WTC11 (cell line): Measurements from ENCODE around the gene ABCF2. TPM values are rescaled to one million over a fixed set of nuclear protein-coding genes. Genes with fewer than 3 reads are reported as not detected.

ENCODE experiments used
- ATAC-seq: fragments of 200-7000 bp; cut with Tn5 transposase; 2 replicates; pipeline ENCODE4 v1.10.0; 2021; ENCODE audit warnings: mild to moderate bottlenecking, moderate library complexity
- CTCF ChIA-PET: fragments of 300-600 bp; sonication (Branson Sonifier 250); formaldehyde crosslinking; loops from one replicate; lab custom pipeline; 2021; ENCODE audit warnings: antibody characterized with exemption; lab: Charles Lee
- POLR2A ChIA-PET: fragments of 350-600 bp; sonication (Branson Sonifier 250); formaldehyde crosslinking; loops from one replicate; lab custom pipeline; 2021; ENCODE audit warnings: antibody characterized with exemption; lab: Charles Lee
- DNase-seq: peaks from one replicate; pipeline ENCODE4 v3.0.0; 2021; ENCODE audit warnings: low spot score
- H3K27ac Mint-ChIP-seq: 2 replicates; pipeline ENCODE4 v1.8.0; 2021; ENCODE audit warnings: mixed read lengths
- H3K27me3 Mint-ChIP-seq: 2 replicates; pipeline ENCODE4 v1.8.0; 2021; ENCODE audit warnings: low read depth, mild to moderate bottlenecking, moderate library complexity, mixed read lengths
- H3K36me3 Mint-ChIP-seq: 2 replicates; pipeline ENCODE4 v1.8.0; 2021; ENCODE audit warnings: mixed read lengths
- H3K4me1 Mint-ChIP-seq: 2 replicates; pipeline ENCODE4 v1.8.0; 2022; ENCODE audit warnings: mixed read lengths
- H3K4me3 Mint-ChIP-seq: 2 replicates; pipeline ENCODE4 v1.8.0; 2021; ENCODE audit warnings: mild to moderate bottlenecking, moderate library complexity, mixed read lengths
- H3K9me3 Mint-ChIP-seq: 2 replicates; pipeline ENCODE4 v1.8.0; 2021; ENCODE audit warnings: mixed read lengths
- E2F4 ChIP-seq: sonication (generic); formaldehyde crosslinking; IDR thresholded peaks from 2 replicates; pipeline ENCODE4 v1.8.1; 2022; ENCODE audit warnings: low read depth, mild to moderate bottlenecking, moderate library complexity, missing genetic modification reagents, borderline replicate concordance
- NFATC4 ChIP-seq: fragments of 250-450 bp; sonication (Bioruptor Pico); IDR thresholded peaks from 2 replicates; pipeline ENCODE4 v1.9.0; 2021; ENCODE audit warnings: mild to moderate bottlenecking
- SOX15 ChIP-seq: fragments of 250-450 bp; sonication (Bioruptor Pico); IDR thresholded peaks from 2 replicates; pipeline ENCODE4 v1.9.0; 2021; ENCODE audit warnings: mild to moderate bottlenecking
- USF2 ChIP-seq: sonication (generic); formaldehyde crosslinking; IDR thresholded peaks from 2 replicates; pipeline ENCODE4 v1.8.1; 2023; ENCODE audit warnings: mild to moderate bottlenecking, missing genetic modification reagents, moderate library complexity
- ZBTB21 ChIP-seq: sonication (generic); formaldehyde crosslinking; IDR thresholded peaks from 2 replicates; pipeline ENCODE4 v1.8.1; 2023; ENCODE audit warnings: mild to moderate bottlenecking, missing genetic modification reagents, borderline replicate concordance
- ZBTB43 ChIP-seq: sonication (generic); formaldehyde crosslinking; IDR thresholded peaks from 2 replicates; pipeline ENCODE4 v1.8.1; 2023; ENCODE audit warnings: mild to moderate bottlenecking, missing genetic modification reagents
- ZNF317 ChIP-seq: sonication (generic); formaldehyde crosslinking; IDR thresholded peaks from 2 replicates; pipeline ENCODE4 v1.8.1; 2023; ENCODE audit warnings: low read depth, mild to moderate bottlenecking, moderate library complexity, missing genetic modification reagents, borderline replicate concordance
- ZNF423 ChIP-seq: fragments of 250-450 bp; sonication (Bioruptor Pico); IDR thresholded peaks from 2 replicates; pipeline ENCODE4 v2.1.2; 2022; ENCODE audit warnings: mild to moderate bottlenecking, moderate library complexity
- total RNA-seq: library from RNA; stranded (reverse); gene quantifications from 3 replicates; pipeline ENCODE4 v1.2.3, GENCODE V29; 2021
- TF ChIP-seq, protein P1 (sequence below): fragments of 250-450 bp; sonication (Bioruptor Pico); IDR thresholded peaks from 2 replicates; pipeline ENCODE4 v2.1.2; 2022; ENCODE audit warnings: mild to moderate bottlenecking, moderate library complexity
- TF ChIP-seq, protein P2 (sequence below): fragments of 200-600 bp; IDR thresholded peaks from 2 replicates; pipeline ENCODE4 v1.8.0; 2022; ENCODE audit warnings: antibody characterized with exemption

Gene ABCF2
- total RNA-seq, 1 experiment from 2014 or later: 43.7 TPM

GRCh38 chr7:151218170-151218569, 8.8 kb downstream of the ABCF2 start:
- no peaks in the 10 kb centered on the region for H3K9me3 Mint-ChIP-seq
- H3K4me1 Mint-ChIP-seq: no peaks in the 10 kb centered on the region
- no peak for TF ChIP-seq E2F4 (CRISPR knock-in tag)
- no peak for TF ChIP-seq USF2
- no peak for ATAC-seq
- POLR2A ChIA-PET: no interaction called here
- H3K27me3 Mint-ChIP-seq: no peaks in the 10 kb centered on the region
- no peak overlapping the region for H3K27ac Mint-ChIP-seq
- H3K4me3 Mint-ChIP-seq: no peak overlapping the region
- CTCF ChIA-PET: interaction anchor here (1.6 kb wide), 1 partner anchor 9 kb away, joined by 5 read pairs; the partner anchor contains the start of gene ABCF2
- H3K36me3 Mint-ChIP-seq: peaks cover 77% of the 10 kb centered on the region
- DNase-seq: no peak

GRCh38 chr7:151215396-151215795, 11.6 kb downstream of the ABCF2 start:
- no peaks in the 10 kb centered on the region for H3K9me3 Mint-ChIP-seq
- ChIA-PET CTCF (no interaction called here), POLR2A (no interaction called here)
- H3K4me3 Mint-ChIP-seq: no peak overlapping the region
- peaks cover 58% of the 10 kb centered on the region for H3K36me3 Mint-ChIP-seq
- no peak for DNase-seq
- no peak for TF ChIP-seq ZNF317 (CRISPR knock-in tag)
- peaks cover 7% of the 10 kb centered on the region for H3K4me1 Mint-ChIP-seq
- no peaks in the 10 kb centered on the region for H3K27me3 Mint-ChIP-seq
- H3K27ac Mint-ChIP-seq: no peak overlapping the region
- no peak for ATAC-seq

DNA sequence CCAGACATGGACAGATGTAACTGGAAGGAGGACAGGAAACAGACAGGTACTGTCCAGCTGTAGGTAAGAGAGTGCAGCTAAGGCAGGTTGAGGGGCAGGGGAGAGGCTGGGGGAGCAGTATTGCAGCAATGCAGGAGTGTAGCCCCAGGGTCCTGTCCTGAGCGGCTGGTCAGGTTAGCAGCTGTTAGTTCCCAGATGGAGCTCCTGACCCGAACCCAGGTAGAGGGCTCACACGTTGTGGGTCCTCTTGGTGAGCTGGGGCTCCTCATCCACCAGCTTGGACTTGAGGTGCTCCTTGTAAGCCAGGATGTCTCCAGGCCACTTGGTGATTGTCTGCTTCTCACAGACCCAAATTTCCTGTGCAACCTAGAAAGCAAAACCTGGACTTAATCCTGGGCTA, 13.2 kb downstream of the ABCF2 start:
- H3K27me3 Mint-ChIP-seq: no peaks in the 10 kb centered on the region
- TF ChIP-seq SOX15 (CRISPR knock-in tag) (no peak), ZNF423 (CRISPR knock-in tag) (no peak), ZBTB43 (no peak)
- TF ChIP-seq, protein P1, sequence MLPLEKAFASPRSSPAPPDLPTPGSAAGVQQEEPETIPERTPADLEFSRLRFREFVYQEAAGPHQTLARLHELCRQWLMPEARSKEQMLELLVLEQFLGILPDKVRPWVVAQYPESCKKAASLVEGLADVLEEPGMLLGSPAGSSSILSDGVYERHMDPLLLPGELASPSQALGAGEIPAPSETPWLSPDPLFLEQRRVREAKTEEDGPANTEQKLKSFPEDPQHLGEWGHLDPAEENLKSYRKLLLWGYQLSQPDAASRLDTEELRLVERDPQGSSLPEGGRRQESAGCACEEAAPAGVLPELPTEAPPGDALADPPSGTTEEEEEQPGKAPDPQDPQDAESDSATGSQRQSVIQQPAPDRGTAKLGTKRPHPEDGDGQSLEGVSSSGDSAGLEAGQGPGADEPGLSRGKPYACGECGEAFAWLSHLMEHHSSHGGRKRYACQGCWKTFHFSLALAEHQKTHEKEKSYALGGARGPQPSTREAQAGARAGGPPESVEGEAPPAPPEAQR (CRISPR knock-in tag): no peak
- TF ChIP-seq, all 79 proteins: peak for 0
- H3K4me3 Mint-ChIP-seq: no peak overlapping the region
- POLR2A ChIA-PET: no interaction called here
- CTCF ChIA-PET: no interaction called here
- peaks cover 12% of the 10 kb centered on the region for H3K4me1 Mint-ChIP-seq
- H3K9me3 Mint-ChIP-seq: no peaks in the 10 kb centered on the region
- no peak overlapping the region for H3K27ac Mint-ChIP-seq
- DNase-seq (no peak), ATAC-seq (no peak)
- H3K36me3 Mint-ChIP-seq: peaks cover 48% of the 10 kb centered on the region

DNA sequence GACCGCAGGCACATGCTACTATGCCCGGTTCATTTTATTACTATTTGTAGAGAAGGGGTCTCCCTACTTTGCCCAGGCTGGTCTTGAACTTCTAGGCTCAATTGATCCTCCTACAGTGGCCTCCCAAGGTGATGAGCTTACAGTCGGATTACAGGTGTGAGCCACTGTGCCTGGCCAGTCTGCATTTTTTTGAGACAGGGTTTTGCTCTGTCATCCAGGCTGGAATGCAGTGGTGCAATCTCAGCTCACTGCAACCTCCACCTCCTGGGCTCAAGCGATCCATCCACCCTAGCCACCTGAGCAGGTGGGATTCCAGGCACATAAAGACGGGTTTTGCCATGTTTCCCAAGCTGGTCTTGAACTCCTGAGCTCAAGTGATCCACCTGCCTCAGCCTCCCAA, 14.4 kb downstream of the ABCF2 start:
- POLR2A ChIA-PET: no interaction called here
- ATAC-seq: no peak
- TF ChIP-seq ZBTB21 (CRISPR knock-in tag): no peak
- no peak for TF ChIP-seq NFATC4 (CRISPR knock-in tag)
- TF ChIP-seq, protein P2, sequence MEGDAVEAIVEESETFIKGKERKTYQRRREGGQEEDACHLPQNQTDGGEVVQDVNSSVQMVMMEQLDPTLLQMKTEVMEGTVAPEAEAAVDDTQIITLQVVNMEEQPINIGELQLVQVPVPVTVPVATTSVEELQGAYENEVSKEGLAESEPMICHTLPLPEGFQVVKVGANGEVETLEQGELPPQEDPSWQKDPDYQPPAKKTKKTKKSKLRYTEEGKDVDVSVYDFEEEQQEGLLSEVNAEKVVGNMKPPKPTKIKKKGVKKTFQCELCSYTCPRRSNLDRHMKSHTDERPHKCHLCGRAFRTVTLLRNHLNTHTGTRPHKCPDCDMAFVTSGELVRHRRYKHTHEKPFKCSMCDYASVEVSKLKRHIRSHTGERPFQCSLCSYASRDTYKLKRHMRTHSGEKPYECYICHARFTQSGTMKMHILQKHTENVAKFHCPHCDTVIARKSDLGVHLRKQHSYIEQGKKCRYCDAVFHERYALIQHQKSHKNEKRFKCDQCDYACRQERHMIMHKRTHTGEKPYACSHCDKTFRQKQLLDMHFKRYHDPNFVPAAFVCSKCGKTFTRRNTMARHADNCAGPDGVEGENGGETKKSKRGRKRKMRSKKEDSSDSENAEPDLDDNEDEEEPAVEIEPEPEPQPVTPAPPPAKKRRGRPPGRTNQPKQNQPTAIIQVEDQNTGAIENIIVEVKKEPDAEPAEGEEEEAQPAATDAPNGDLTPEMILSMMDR: no peak
- TF ChIP-seq, all 79 proteins: peak for 0
- Mint-ChIP-seq H3K27ac (no peak overlapping the region), H3K36me3 (peaks cover 36% of the 10 kb centered on the region), H3K27me3 (no peaks in the 10 kb centered on the region), H3K4me3 (no peak overlapping the region), H3K4me1 (peaks cover 12% of the 10 kb centered on the region), H3K9me3 (no peaks in the 10 kb centered on the region)
- CTCF ChIA-PET: interaction anchor here (3.1 kb wide), 1 partner anchor 88 kb away, joined by 24 read pairs; no protein-coding TSS in a partner anchor
- no peak for DNase-seq
